H1 (cell line): ENCODE data around the gene FGF14. TPM values are rescaled to one million over a fixed set of nuclear protein-coding genes. Genes with fewer than 3 reads are reported as not detected.

Experiments
- CTCF ChIA-PET: fragments of 300-600 bp; sonication (Branson Sonifier 250); formaldehyde crosslinking; loops from one replicate; lab custom pipeline; 2021; ENCODE audit not compliant: partially characterized antibody; lab: Charles Lee
- POLR2A ChIA-PET: fragments of 300-600 bp; sonication (Branson Sonifier 250); formaldehyde crosslinking; loops from one replicate; lab custom pipeline; 2021; ENCODE audit warnings: inconsistent platforms; ENCODE audit not compliant: partially characterized antibody; lab: Charles Lee
- DNase-seq, 2 experiments: peaks; one replicate each; pipeline versions ENCODE4 v3.0.0 to v3.0.0-alpha.2; 2010 to 2022; ENCODE audit warnings: low spot score in 2 of 2, low read depth in 1 of 2, mixed read lengths in 1 of 2
- FAIRE-seq: peaks from 2 replicates; lab custom pipeline; 2011; peaks lifted over from hg19 to GRCh38; lab: Jason Lieb, UNC
- H2AFZ ChIP-seq: 2 replicates; pipeline ENCODE4 v1.8.1; 2012; ENCODE audit warnings: low read length, inconsistent platforms
- H2AK5ac ChIP-seq: 2 replicates; pipeline ENCODE4 v1.6.1; 2013; ENCODE audit warnings: low read depth, low read length
- H2BK120ac ChIP-seq: replicated peaks from 2 replicates; pipeline ENCODE3; 2013; ENCODE audit warnings: low read depth, low read length, inconsistent platforms
- H2BK12ac ChIP-seq: 2 replicates; pipeline ENCODE4 v1.6.1; 2013; ENCODE audit warnings: low read depth, low read length
- H2BK15ac ChIP-seq: 2 replicates; pipeline ENCODE4 v1.6.1; 2013; ENCODE audit warnings: low read length
- H2BK20ac ChIP-seq: 2 replicates; pipeline ENCODE4 v1.6.1; 2013; ENCODE audit warnings: low read length
- H2BK5ac ChIP-seq: 2 replicates; pipeline ENCODE4 v1.6.1; 2013; ENCODE audit warnings: low read depth, low read length
- H3K14ac ChIP-seq: 2 replicates; pipeline ENCODE4 v1.6.1; 2013; ENCODE audit warnings: inconsistent platforms; ENCODE audit not compliant: insufficient read length
- H3K18ac ChIP-seq: 2 replicates; pipeline ENCODE4 v1.6.1; 2013; ENCODE audit warnings: low read length; ENCODE audit errors: extremely low read depth
- H3K23ac ChIP-seq: 2 replicates; pipeline ENCODE4 v1.6.1; 2013; ENCODE audit warnings: inconsistent platforms; ENCODE audit not compliant: insufficient read length
- H3K23me2 ChIP-seq: 2 replicates; pipeline ENCODE4 v1.6.1; 2013; ENCODE audit warnings: low read depth, low read length
- H3K27ac ChIP-seq: 2 replicates; pipeline ENCODE4 v1.6.1; 2011; ENCODE audit warnings: low read depth, low read length, inconsistent platforms
- H3K27me3 ChIP-seq, 4 experiments: replicated peaks in 1 of 4; 1 replicate in 1 of 4; 2 replicates in 3 of 4; pipeline versions ENCODE4 v1.6.1 to v1.8.1; 2011 to 2013; ENCODE audit warnings: low read length in 3 of 4, mild to moderate bottlenecking in 3 of 4, inconsistent platforms in 2 of 4, mixed read lengths in 2 of 4, moderate library complexity in 1 of 4; ENCODE audit not compliant: control insufficient read depth in 3 of 4, insufficient read depth in 3 of 4; ENCODE audit errors: extremely low read depth in 1 of 4
- H3K36me3 ChIP-seq, 4 experiments: 2 replicates each; pipeline versions ENCODE4 v1.6.1 to v1.8.1; 2011 to 2013; ENCODE audit warnings: mild to moderate bottlenecking in 4 of 4, low read length in 3 of 4, moderate library complexity in 2 of 4, control low read depth in 1 of 4, inconsistent platforms in 1 of 4; ENCODE audit not compliant: insufficient read depth in 4 of 4, control insufficient read depth in 2 of 4
- H3K4ac ChIP-seq: replicated peaks from 2 replicates; pipeline ENCODE3; 2013; ENCODE audit warnings: low read length, low read depth, mixed read lengths, inconsistent platforms; ENCODE audit not compliant: insufficient read length
- H3K4me1 ChIP-seq, 4 experiments: replicated peaks in 1 of 4; 1 replicate in 1 of 4; 2 replicates in 3 of 4; pipeline versions ENCODE4 v1.6.1 to v1.8.1; 2011 to 2013; ENCODE audit warnings: low read length in 3 of 4, inconsistent platforms in 2 of 4, mixed read lengths in 1 of 4; ENCODE audit not compliant: insufficient read depth in 4 of 4, control insufficient read depth in 3 of 4
- H3K4me2 ChIP-seq, 2 experiments: 2 replicates each; pipeline versions ENCODE4 v1.6.1 to v1.8.1; 2011 to 2013; ENCODE audit warnings: low read depth in 2 of 2, low read length in 2 of 2, control low read depth in 1 of 2, inconsistent platforms in 1 of 2, mild to moderate bottlenecking in 1 of 2; ENCODE audit not compliant: insufficient read depth in 1 of 2
- H3K4me3 ChIP-seq, 4 experiments: fragments of 200-600, 300-600 bp in 1 of 4; sonication (generic), shearing (Covaris generic), sonication (Bioruptor Twin) in 1 of 4; 2 replicates each; pipeline versions ENCODE4 v1.5.1 to v1.8.1; 2011 to 2016; ENCODE audit warnings: low read length in 4 of 4, low read depth in 3 of 4, control low read depth in 2 of 4, inconsistent platforms in 2 of 4, mild to moderate bottlenecking in 2 of 4, mixed read lengths in 1 of 4, moderate library complexity in 1 of 4; ENCODE audit not compliant: insufficient read depth in 2 of 4; ENCODE audit errors: extremely low read depth in 1 of 4
- H3K56ac ChIP-seq: replicated peaks from 2 replicates; pipeline ENCODE3; 2013; ENCODE audit warnings: low read depth, mild to moderate bottlenecking, mixed read lengths, low read length, inconsistent platforms; ENCODE audit not compliant: insufficient read length
- H3K79me1 ChIP-seq: 2 replicates; pipeline ENCODE4 v1.6.1; 2013; ENCODE audit warnings: low read depth, low read length, control low read depth
- H3K79me2 ChIP-seq, 2 experiments: 2 replicates each; pipeline versions ENCODE4 v1.6.1 to v1.8.1; 2012 to 2013; ENCODE audit warnings: low read length in 2 of 2, mild to moderate bottlenecking in 2 of 2, inconsistent platforms in 1 of 2; ENCODE audit not compliant: insufficient read depth in 2 of 2, control insufficient read depth in 1 of 2
- H3K9ac ChIP-seq, 4 experiments: replicated peaks in 1 of 4; 1 replicate in 1 of 4; 2 replicates in 3 of 4; pipeline versions ENCODE4 v1.6.1 to v1.8.1; 2011 to 2013; ENCODE audit warnings: low read depth in 3 of 4, low read length in 3 of 4, control low read depth in 2 of 4, mild to moderate bottlenecking in 2 of 4, moderate library complexity in 2 of 4, inconsistent platforms in 1 of 4; ENCODE audit errors: extremely low read depth in 1 of 4
- H3K9me3 ChIP-seq, 2 experiments: 2 replicates each; pipeline versions ENCODE4 v1.6.1 to v1.8.1; 2012 to 2013; ENCODE audit warnings: mild to moderate bottlenecking in 2 of 2, moderate library complexity in 2 of 2, control low read depth in 1 of 2, inconsistent platforms in 1 of 2, low read depth in 1 of 2, low read length in 1 of 2, mixed read lengths in 1 of 2; ENCODE audit not compliant: insufficient read depth in 2 of 2
- H4K20me1 ChIP-seq, 2 experiments: replicated peaks in 1 of 2; 2 replicates each; pipeline versions ENCODE3 to v1.8.1; 2011 to 2013; ENCODE audit warnings: inconsistent platforms in 2 of 2, low read length in 2 of 2, mild to moderate bottlenecking in 1 of 2; ENCODE audit not compliant: insufficient read depth in 2 of 2, control insufficient read depth in 1 of 2
- H4K5ac ChIP-seq: 2 replicates; pipeline ENCODE4 v1.6.1; 2013; ENCODE audit warnings: low read length, low read depth, mixed read lengths, inconsistent platforms; ENCODE audit not compliant: insufficient read length
- H4K8ac ChIP-seq: 2 replicates; pipeline ENCODE4 v1.8.0; 2013; ENCODE audit warnings: mild to moderate bottlenecking, moderate library complexity, low read length, inconsistent platforms; ENCODE audit not compliant: insufficient read depth; ENCODE audit errors: extremely low read depth
- H4K91ac ChIP-seq: replicated peaks from 2 replicates; pipeline ENCODE3; 2013; ENCODE audit warnings: low read length, mixed read lengths, inconsistent platforms; ENCODE audit not compliant: insufficient read length
- EGR1 ChIP-seq: IDR thresholded peaks from 2 replicates; pipeline ENCODE4 v1.6.1; 2011; ENCODE audit warnings: low read depth, low read length, borderline replicate concordance
- KDM1A ChIP-seq: fragments of 200-600, 300-600 bp; sonication (generic); IDR thresholded peaks from 2 replicates; pipeline ENCODE4 v1.7.1; 2016; ENCODE audit warnings: mild to moderate bottlenecking, low read length, borderline replicate concordance
- TEAD4 ChIP-seq: IDR thresholded peaks from 2 replicates; pipeline ENCODE4 v1.6.1; 2012; ENCODE audit warnings: low read depth, low read length, inconsistent platforms, mixed read lengths
- USF2 ChIP-seq: IDR thresholded peaks from 2 replicates; pipeline ENCODE4 v1.6.1; 2011; ENCODE audit warnings: low read length, improper control_type of control experiment
- ZNF274 ChIP-seq: IDR thresholded peaks from 2 replicates; pipeline ENCODE4 v1.7.0; 2012; ENCODE audit warnings: low read length, borderline replicate concordance; ENCODE audit errors: extremely low read depth
- WGBS, 2 experiments: shearing (Covaris generic) in 1 of 2; methylation state at CpG; one replicate each; pipeline versions ENCODE4 v1.1.6 to v1.1.7; 2013 to 2015; ENCODE audit warnings: low lambda C conversion rate in 2 of 2, mixed read lengths in 2 of 2, inconsistent platforms in 1 of 2, low coverage in 1 of 2, missing lambda C conversion rate in 1 of 2; ENCODE audit not compliant: insufficient replicate concordance in 2 of 2, insufficient coverage in 1 of 2, insufficient read length in 1 of 2; ENCODE audit errors: extremely low coverage in 1 of 2, missing lambda C conversion rate in 1 of 2; 5-methylcytosine and 5-hydroxymethylcytosine counted together
- polyA plus RNA-seq, 7 experiments: library from polyadenylated mRNA; depleted of rRNA in 3 of 7; stranded (reverse) in 5 of 7; unstranded in 2 of 7; fragments of >200 nt in 5 of 7; fragments of 200-250 nt in 2 of 7; gene quantifications; 1 replicate in 5 of 7; 2 replicates in 1 of 7; 4 replicates in 1 of 7; pipeline versions ENCODE4 v1.2.1 to v1.2.3, GENCODE V29; 2011 to 2013; ENCODE audit warnings: missing spikeins in 2 of 7, mixed read lengths in 2 of 7
- total RNA-seq: library from RNA; stranded (reverse); fragmentation: NEBNext Ultra II Directional; extraction: Animal tissue kit (Norgen Biotek cat#: 25700); gene quantifications from 2 replicates; pipeline ENCODE4 v1.2.1, GENCODE V29; 2021
- TF ChIP-seq, protein P1 (sequence below): IDR thresholded peaks from 2 replicates; pipeline ENCODE4 v1.6.1; 2012; ENCODE audit warnings: low read length, inconsistent platforms

FGF14 gene
- total and polyA plus RNA-seq, 2 of the 8 experiments (the other 6 are each of a cell fraction or from before 2014, with no cell fraction given), result 0.05 to 0.58 TPM

- Histone ChIP-seq H2BK12ac (no peak overlapping the region), H3K4me2 (no peak overlapping the region), H2AFZ (no peak overlapping the region), H4K8ac (no peak overlapping the region), H4K91ac (no peak overlapping the region), H3K9ac (no peak overlapping the region), H3K36me3 (no peaks in the 10 kb centered on the region), H3K23ac (no peak overlapping the region), H3K79me2 (no peaks in the 10 kb centered on the region), H3K4me3 (no peak overlapping the region), H3K4me1 (no peaks in the 10 kb centered on the region), H3K27ac (no peak overlapping the region), H3K56ac (no peak overlapping the region), H3K27me3 (no peaks in the 10 kb centered on the region), H2BK5ac (no peak overlapping the region), H3K9me3 (no peaks in the 10 kb centered on the region), H2BK20ac (no peak overlapping the region), H3K4ac (no peak overlapping the region), H2BK120ac (no peak overlapping the region), H2BK15ac (no peak overlapping the region), H3K23me2 (no peaks in the 10 kb centered on the region; the same call in 1 of the 2 replicates), H3K14ac (no peak overlapping the region), H2AK5ac (no peak overlapping the region), H4K20me1 (no peaks in the 10 kb centered on the region), H4K5ac (no peak overlapping the region), H3K79me1 (no peaks in the 10 kb centered on the region), H3K18ac (no peak overlapping the region)
- POLR2A ChIA-PET, result no interaction called here
- CTCF ChIA-PET, result interaction anchor here (2.3 to 3.0 kb wide), 2 partner anchors 15 to 17 kb away, joined by 6 to 13 read pairs; no protein-coding TSS in a partner anchor
- FAIRE-seq (no peak), DNase-seq (no peak)
- 91% methylated on average over 2 of the region's 2 CpGs; no CpG with 5 or more reads in 1 of the 2 experiments for WGBS, 2 experiments
- TF ChIP-seq KDM1A (no peak), ZNF274 (no peak), TEAD4 (no peak), EGR1 (no peak), USF2 (no peak)
- TF ChIP-seq, protein P1, sequence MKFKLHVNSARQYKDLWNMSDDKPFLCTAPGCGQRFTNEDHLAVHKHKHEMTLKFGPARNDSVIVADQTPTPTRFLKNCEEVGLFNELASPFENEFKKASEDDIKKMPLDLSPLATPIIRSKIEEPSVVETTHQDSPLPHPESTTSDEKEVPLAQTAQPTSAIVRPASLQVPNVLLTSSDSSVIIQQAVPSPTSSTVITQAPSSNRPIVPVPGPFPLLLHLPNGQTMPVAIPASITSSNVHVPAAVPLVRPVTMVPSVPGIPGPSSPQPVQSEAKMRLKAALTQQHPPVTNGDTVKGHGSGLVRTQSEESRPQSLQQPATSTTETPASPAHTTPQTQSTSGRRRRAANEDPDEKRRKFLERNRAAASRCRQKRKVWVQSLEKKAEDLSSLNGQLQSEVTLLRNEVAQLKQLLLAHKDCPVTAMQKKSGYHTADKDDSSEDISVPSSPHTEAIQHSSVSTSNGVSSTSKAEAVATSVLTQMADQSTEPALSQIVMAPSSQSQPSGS, result no peak
Observed at GRCh38 chr13:101925731-101926130, 476.1 kb downstream of the FGF14 start.
